Effector CD4-positive, alpha-beta T cell (primary cell): ENCODE data around the gene ARHGAP28.

Experiments
- DNase-seq: peaks from one replicate; pipeline ENCODE4 v3.0.0-alpha.2; 2020

The ARHGAP28 gene

DNA sequence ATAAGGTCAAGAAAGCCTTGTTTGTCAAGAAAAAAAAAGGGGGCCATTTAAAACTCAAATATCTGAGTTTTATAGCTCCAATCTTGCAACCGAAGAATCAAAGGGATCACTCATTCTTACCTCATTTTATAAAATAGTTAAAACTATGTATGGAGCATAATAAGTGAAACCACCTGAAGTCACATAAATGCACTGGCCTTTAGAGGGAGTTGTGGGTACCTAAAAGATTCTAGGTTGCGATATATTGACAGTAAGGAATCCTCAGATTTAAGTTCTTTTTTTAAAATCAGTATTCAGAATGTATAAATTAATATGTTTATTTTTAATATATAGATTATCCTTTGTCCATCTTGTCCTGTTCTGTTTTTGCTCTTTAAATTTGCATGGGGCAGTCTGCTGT, 3.4 kb downstream of the ARHGAP28 start:
- DNase-seq, result no peak

DNA sequence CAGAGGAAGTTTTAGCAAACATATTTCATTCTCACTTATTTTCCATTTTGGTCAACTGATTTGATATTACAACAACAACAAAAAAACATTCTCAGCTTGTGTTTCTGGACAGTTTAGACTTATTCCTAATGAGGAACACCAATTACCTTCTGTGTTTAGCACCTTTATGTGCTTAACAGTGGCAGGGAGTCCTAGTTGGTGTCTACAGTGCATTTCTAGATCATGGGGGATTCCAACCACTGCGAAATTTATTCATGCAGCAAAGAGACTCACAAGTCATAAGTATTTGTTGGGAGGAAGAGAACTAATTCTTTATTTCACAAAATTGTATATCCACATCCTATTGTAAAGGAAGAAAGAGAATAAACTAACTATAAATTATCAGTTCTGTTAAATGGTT, 4.2 kb downstream of the ARHGAP28 start:
- no peak for DNase-seq

DNA sequence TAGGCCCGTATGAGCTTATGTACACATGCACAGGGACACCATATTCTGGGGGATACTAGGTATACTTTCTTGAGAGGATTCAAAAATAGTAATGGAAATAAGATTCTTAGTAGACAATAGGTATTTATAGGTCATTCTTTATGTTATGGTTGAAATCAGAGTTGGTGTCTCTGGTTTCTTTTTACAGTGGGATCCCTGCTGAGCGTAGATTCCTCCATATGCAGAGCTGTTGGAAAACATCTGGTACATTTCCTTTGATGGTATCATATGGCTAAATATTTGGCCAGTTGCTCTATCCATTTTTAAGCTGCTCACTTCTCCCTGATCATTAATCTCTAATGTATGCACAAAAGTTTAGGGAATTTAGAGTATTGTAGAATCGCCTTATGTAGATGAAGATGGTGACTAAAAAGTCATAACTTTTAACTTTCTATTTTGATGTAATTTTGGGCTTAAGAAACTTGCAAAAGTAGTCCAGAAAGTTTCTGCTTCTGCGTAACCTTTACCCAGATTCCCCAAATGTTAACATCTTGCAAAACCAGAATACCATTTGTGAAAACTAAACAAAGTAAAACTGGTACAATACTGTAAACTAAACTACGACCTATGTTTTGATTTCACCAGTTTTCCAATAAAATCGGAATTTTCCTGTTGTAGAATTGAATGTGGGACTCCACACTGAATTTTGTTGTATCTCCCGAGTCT, 5.4 kb downstream of the ARHGAP28 start:
- no peak for DNase-seq

GRCh38 chr18:6737833-6738232, 8.3 kb downstream of the ARHGAP28 start:
- no peak for DNase-seq

- no peak for DNase-seq
These were observed 9.1 kb downstream of the ARHGAP28 start for GRCh38 chr18:6738622-6739021.

- no peak for DNase-seq
These were observed 11.7 kb downstream of the ARHGAP28 start for GRCh38 chr18:6741232-6741663.

GRCh38 chr18:6741786-6742185, 12.3 kb downstream of the ARHGAP28 start:
- DNase-seq, result no peak

DNA sequence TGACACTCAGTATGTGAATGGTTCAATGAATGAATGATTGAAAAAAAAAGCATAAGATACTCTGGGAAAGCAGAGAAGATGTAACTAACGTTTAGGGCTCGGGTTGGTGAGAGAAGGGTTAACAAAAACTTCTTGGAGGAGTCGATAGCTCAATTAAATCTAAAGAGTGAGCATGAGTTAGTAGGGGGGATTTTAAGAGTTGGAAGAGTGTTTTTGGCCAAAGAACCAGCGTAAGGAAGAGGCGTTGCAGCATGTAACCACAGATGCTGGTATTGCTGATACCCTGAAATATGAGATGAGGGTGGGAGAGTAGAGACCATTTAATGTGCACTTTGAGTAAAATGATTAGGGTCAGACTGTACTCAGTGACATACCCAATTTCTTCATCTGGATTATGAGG, 14.5 kb downstream of the ARHGAP28 start:
- no peak for DNase-seq

GRCh38 chr18:6744816-6745455, 15.4 kb downstream of the ARHGAP28 start:
- no peak for DNase-seq

DNA sequence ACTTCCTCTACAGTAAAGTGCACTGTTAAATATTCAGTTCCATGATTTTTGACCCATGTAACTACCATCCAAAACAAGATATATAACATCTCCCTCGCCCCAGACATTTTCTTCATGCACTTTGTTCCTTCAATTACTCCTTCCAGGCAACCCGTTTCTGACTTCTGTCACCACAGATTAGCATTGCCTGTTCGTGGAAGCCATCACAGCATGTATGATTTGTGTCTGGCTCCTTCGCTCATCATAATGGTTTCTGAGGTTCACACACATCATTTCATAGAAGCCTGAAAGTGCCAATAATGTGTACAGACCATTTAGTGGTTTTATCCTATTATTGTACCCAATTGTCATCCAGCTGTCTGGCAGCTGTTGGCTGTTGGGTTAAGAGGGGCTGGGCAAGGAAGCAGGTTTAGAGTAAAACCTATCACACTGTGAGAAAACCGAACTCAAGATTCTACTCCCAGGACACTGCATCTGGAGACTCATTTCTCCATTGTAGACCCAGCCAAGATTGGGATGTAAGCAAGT, 16.1 kb downstream of the ARHGAP28 start:
- no peak for DNase-seq

DNA sequence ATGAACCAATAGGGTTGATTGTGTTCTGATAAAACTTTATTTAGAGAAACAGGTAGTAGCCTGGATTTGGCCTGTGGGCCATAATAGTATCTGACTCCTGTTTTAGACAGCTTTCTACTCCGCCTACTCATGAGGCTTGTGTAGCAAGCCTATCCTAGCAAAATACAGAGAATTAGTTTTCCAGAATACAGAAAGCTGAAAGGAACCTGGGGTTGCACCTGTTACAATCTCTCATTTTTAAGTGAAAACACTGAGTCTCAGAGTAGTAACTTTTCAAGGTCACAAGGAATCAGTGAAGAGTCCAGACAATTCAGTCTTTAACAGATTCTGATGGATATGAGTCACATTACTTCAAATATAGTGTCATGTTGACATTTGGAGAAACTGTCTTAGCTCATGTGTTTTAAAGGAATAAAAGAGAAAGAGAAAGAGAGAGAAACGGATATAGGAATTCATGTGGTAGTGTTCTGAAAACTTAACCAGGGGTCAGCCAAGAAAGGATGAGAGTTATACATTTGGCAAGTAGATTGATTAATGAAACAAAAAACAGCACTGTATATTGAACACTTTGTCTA, 17.0 kb downstream of the ARHGAP28 start:
- no peak for DNase-seq

- DNase-seq, result no peak
These were observed 18.1 kb downstream of the ARHGAP28 start for GRCh38 chr18:6747646-6748045.

- DNase-seq, result no peak
These were observed 18.7 kb downstream of the ARHGAP28 start for GRCh38 chr18:6748241-6748640.

GRCh38 chr18:6750411-6750810, 20.9 kb downstream of the ARHGAP28 start:
- no peak for DNase-seq

DNA sequence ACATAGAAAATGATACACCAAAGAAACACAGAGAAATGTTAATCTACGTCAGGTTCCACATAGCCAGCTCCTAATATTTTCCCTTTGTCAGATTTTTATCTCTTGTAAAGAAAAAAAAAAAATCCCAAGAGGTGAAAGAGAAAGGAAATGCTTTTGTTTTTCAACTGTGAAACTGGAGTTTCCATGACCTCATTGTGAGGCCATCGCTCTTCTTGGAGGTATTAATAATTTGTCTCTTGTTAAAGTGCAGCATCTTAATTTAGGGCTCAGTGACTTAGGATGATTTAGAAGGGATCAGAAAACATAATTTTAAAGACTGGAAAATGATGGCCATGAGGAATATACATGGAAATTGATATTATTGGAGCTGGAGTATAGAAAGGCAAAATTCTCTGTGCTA, 21.7 kb downstream of the ARHGAP28 start:
- no peak for DNase-seq

- DNase-seq, result no peak
These were observed 22.8 kb downstream of the ARHGAP28 start for GRCh38 chr18:6752202-6752860.

- no peak for DNase-seq
These were observed 25.6 kb downstream of the ARHGAP28 start for GRCh38 chr18:6755107-6755506.

DNA sequence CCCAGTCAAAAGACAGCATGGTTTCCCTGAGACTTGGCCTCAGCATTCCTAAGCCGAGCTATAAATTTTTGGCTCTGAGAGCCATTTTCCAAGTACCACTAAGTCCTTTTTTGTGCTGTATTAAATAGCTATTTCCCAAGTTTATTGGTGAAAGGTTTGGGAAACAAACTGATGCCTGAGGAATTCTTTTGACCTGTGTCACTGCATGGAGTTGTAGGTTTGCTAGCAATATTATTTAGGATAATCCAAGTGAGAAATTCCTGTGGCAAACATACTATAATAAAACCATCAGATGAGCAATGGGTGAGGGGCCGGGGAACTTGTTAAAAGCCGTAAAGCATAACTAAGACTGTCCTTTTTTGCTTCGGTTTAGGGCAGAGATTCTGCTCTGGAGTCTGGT, 28.4 kb downstream of the ARHGAP28 start:
- no peak for DNase-seq

- DNase-seq, result no peak
These were observed 30.1 kb downstream of the ARHGAP28 start for GRCh38 chr18:6759579-6759978.

GRCh38 chr18:6763524-6763923, 34.0 kb downstream of the ARHGAP28 start:
- no peak for DNase-seq

DNA sequence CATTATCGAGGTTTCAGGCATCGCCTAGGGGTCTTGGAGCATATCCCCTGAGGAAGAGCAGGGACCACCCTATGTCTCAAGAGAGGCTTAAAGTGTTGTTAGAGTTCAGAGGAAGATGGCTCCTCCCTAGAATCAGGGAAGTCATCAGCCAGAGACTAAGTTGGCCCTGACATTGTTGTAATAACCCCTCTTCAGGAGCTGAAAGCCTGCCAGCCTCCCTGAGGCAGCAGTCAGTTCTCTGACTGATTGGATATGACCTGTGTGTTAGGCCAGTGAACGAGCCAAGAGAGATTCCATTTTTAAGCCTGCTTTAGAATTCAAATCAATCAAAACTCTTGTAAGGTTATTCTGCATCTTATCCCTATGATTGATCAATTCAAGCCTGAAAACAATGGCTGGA, 34.9 kb downstream of the ARHGAP28 start:
- no peak for DNase-seq

DNA sequence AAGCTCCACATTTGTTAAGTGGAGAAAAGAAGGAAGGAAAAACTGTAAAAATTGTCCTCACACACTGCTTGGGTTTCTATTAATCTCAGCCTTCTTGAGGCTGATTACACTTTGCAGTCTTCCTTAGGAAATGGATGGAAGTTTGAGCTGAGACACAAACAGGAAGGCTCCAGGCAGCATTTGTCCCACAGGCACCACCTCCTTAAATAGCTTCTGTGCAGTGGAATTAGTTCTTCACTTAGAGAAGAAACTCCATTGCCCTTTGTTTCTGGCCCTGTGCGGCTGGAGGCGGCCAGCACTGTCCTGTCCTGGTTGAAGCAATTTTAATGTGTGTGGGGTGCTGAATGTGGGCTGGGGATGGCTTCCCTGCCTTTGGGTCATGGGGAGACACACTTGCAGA, 44.3 kb downstream of the ARHGAP28 start:
- DNase-seq, result no peak

DNA sequence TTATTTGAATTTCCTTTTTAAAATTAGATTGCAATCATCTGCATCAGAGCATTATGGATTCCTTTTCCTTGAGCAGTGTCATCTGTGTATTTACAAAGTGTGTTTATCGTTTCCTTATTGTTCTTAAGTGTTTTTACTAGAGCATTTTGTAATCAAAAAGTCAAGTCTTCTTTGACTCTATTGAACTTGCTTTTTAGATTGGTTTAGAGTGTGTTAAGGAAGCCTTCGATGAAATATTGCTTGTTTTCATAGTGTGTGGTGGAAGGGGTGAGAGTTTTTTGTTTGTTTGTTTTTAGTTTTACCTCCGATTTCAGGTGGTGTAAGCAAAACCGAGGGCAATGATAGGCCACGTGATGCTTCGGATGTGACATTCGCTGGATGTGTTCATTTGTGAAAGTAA, 45.7 kb downstream of the ARHGAP28 start:
- no peak for DNase-seq

- DNase-seq, result no peak
These were observed 46.2 kb downstream of the ARHGAP28 start for GRCh38 chr18:6775702-6776101.
